Activated CD8-positive, alpha-beta memory T cell treated with anti-CD3 and anti-CD28 coated beads for 24 hours (primary cell): ENCODE results near the gene CTIF.
"Not testable (repeated sequence)": the region's sequence is repeated elsewhere in the genome, so short reads cannot be mapped to it uniquely, and the experiment has no call there.

ENCODE experiments used
- DNase-seq: peaks from one replicate; pipeline ENCODE4 v3.0.0-alpha.2; 2020

The CTIF gene

GRCh38 chr18:48538531-48539405 lies at the start of gene CTIF:
CTIF (plus strand) TSS chr18:48539031; CDS start chr18:48619566, 80,535 bp downstream.
- peak; percentile 84 for DNase-seq

GRCh38 chr18:48490641-48491293 lies 48.1 kb upstream of the CTIF start:
- no peak for DNase-seq

- no peak for DNase-seq
These were observed 46.0 kb upstream of the CTIF start for GRCh38 chr18:48492880-48493279.

- no peak for DNase-seq
These were observed 45.2 kb upstream of the CTIF start for GRCh38 chr18:48493434-48494230.

- no peak for DNase-seq
These were observed 41.0 kb upstream of the CTIF start for GRCh38 chr18:48497863-48498262.

- no peak for DNase-seq
These were observed 38.3 kb upstream of the CTIF start for GRCh38 chr18:48500517-48500916.

GRCh38 chr18:48502906-48503305 lies 35.9 kb upstream of the CTIF start:
- DNase-seq: no peak

- no peak for DNase-seq
These were observed 34.0 kb upstream of the CTIF start for GRCh38 chr18:48504819-48505218.

GRCh38 chr18:48506983-48507568 lies 31.8 kb upstream of the CTIF start:
- not testable (repeated sequence) for DNase-seq

- DNase-seq: not testable (repeated sequence)
These were observed 26.3 kb upstream of the CTIF start for GRCh38 chr18:48512498-48512897.

- no peak for DNase-seq
These were observed 24.0 kb upstream of the CTIF start for GRCh38 chr18:48514786-48515185.

GRCh38 chr18:48517048-48517447 lies 21.8 kb upstream of the CTIF start:
- no peak for DNase-seq

GRCh38 chr18:48519431-48520100 lies 19.3 kb upstream of the CTIF start:
- DNase-seq: no peak

- DNase-seq: no peak
These were observed 17.1 kb upstream of the CTIF start for GRCh38 chr18:48521723-48522122.

GRCh38 chr18:48525671-48526070 lies 13.2 kb upstream of the CTIF start:
- DNase-seq: no peak

GRCh38 chr18:48527461-48527860 lies 11.4 kb upstream of the CTIF start:
- no peak for DNase-seq

- DNase-seq: no peak
These were observed 10.0 kb upstream of the CTIF start for GRCh38 chr18:48528861-48529260.

GRCh38 chr18:48529796-48530195 lies 9.0 kb upstream of the CTIF start:
- DNase-seq: no peak

GRCh38 chr18:48530399-48531081 lies 8.3 kb upstream of the CTIF start:
- peak; percentile 24 for DNase-seq

- no peak for DNase-seq
These were observed 7.8 kb upstream of the CTIF start for GRCh38 chr18:48531082-48531403.

- DNase-seq: peak; percentile 35
These were observed 6.9 kb upstream of the CTIF start for GRCh38 chr18:48531908-48532307.
